Body of pancreas (tissue), 4 donors: Measurements from ENCODE around the gene DUS1L. TPM values are rescaled to one million over a fixed set of nuclear protein-coding genes. Genes with fewer than 3 reads are reported as not detected.

Source experiments
- ATAC-seq: fragments of 150-250 bp; one replicate; pipeline ENCODE4 v1.9.1; 2016
- DNase-seq, 4 donors: peaks; one replicate each; pipeline ENCODE4 v3.0.0-alpha.2; 2019
- H3K27ac ChIP-seq, 4 donors: fragments of 200-600 bp; sonication (generic); 1 replicate in 3 of 4; 2 replicates in 1 of 4; pipeline versions ENCODE4 v1.5.1 to v1.6.1; 2016 to 2019; ENCODE audit warnings: mild to moderate bottlenecking in 1 of 4, mixed read lengths in 1 of 4, moderate library complexity in 1 of 4
- H3K27me3 ChIP-seq, 2 donors: fragments of 200-600 bp; sonication (generic); one replicate each; pipeline ENCODE4 v1.6.0; 2016; ENCODE audit warnings: mild to moderate bottlenecking in 1 of 2
- H3K36me3 ChIP-seq, 2 donors: fragments of 200-600 bp; sonication (generic); replicated peaks in 1 of 2; 2 replicates each; pipeline ENCODE4 v1.5.1; 2016; ENCODE audit warnings: low read depth in 2 of 2; ENCODE audit not compliant: insufficient read depth in 1 of 2
- H3K4me1 ChIP-seq: fragments of 200-600 bp; sonication (generic); one replicate; pipeline ENCODE4 v1.6.0; 2016
- H3K4me3 ChIP-seq, 2 donors: fragments of 200-600 bp; sonication (generic); 1 replicate in 1 of 2; 2 replicates in 1 of 2; pipeline ENCODE4 v1.5.1; 2016 to 2019
- H3K9me3 ChIP-seq, 3 donors: fragments of 200-600 bp; sonication (generic); 1 replicate in 2 of 3; 2 replicates in 1 of 3; pipeline ENCODE4 v1.5.1; 2016
- CTCF ChIP-seq, 7 experiments: fragments of 450-650 bp in 4 of 7; fragments of 200-600 bp in 3 of 7; sonication (generic) in 3 of 7; IDR thresholded peaks; one replicate each; pipeline ENCODE4 v1.5.1; 2016 to 2019; ENCODE audit warnings: antibody characterized with exemption in 7 of 7
- POLR2A ChIP-seq, 3 donors: fragments of 450-650 bp; IDR thresholded peaks; one replicate each; pipeline ENCODE4 v1.6.1; 2016; ENCODE audit warnings: antibody characterized with exemption in 3 of 3, mild to moderate bottlenecking in 2 of 3
- WGBS, 2 donors: methylation state at CpG; one replicate each; pipeline ENCODE4 v1.1.5; 2017; 5-methylcytosine and 5-hydroxymethylcytosine counted together
- intact Hi-C: fragments of 100-400 bp; cut with DNase I; formaldehyde crosslinking; loops from one replicate; pipeline ENCODE4 v1.15.1; 2023
- total RNA-seq, 2 donors: library from RNA; depleted of rRNA; stranded (reverse); fragments of >200 nt; gene quantifications; one replicate each; pipeline ENCODE4 v1.1.0, GENCODE V29; 2016

Gene DUS1L
- total RNA-seq, 2 donors from 2014 or later: 76.0 to 128 TPM

- 92% methylated on average over 17 of the region's 19 CpGs; no CpG with 5 or more reads in 1 of the 2 donors for WGBS, 2 donors
- no peaks in the 10 kb centered on the region for H3K9me3 ChIP-seq
- intact Hi-C loops: no loop called here
- DNase-seq (no peak), ATAC-seq (no peak)
- H3K36me3 ChIP-seq: peaks cover 12 to 41% of the 10 kb centered on the region in 2 donors
- TF ChIP-seq CTCF (IDR thresholded peaks at IDR 0.05): no peak
- no peak for TF ChIP-seq POLR2A (IDR thresholded peaks at IDR 0.05)
- no peaks in the 10 kb centered on the region for H3K27me3 ChIP-seq
- no peak overlapping the region for H3K27ac ChIP-seq
- H3K4me1 ChIP-seq: no peaks in the 10 kb centered on the region
- H3K4me3 ChIP-seq: no peak overlapping the region
These were observed 16.9 kb upstream of the DUS1L start for GRCh38 chr17:82082456-82082855.

- no peak for DNase-seq
These were observed 16.4 kb upstream of the DUS1L start for GRCh38 chr17:82081966-82082365.

GRCh38 chr17:82081546-82081945, 15.9 kb upstream of the DUS1L start:
- no peak for DNase-seq
- WGBS, 2 donors: 94% methylated on average over 11 of the region's 20 CpGs; no CpG with 5 or more reads in 1 of the 2 donors
- Histone ChIP-seq H3K36me3 (peaks cover 12 to 32% of the 10 kb centered on the region in 2 donors), H3K27me3 (no peaks in the 10 kb centered on the region), H3K4me3 (no peak overlapping the region), H3K27ac (no peak overlapping the region), H3K4me1 (no peaks in the 10 kb centered on the region), H3K9me3 (no peaks in the 10 kb centered on the region)
- no peak for ATAC-seq
- TF ChIP-seq CTCF (IDR thresholded peaks at IDR 0.05): no peak
- no peak for TF ChIP-seq POLR2A (IDR thresholded peaks at IDR 0.05)
- intact Hi-C loops: no loop called here

More at GRCh38 chr17:82081966-82082365, 16.4 kb upstream of the DUS1L start:
- intact Hi-C loops: no loop called here
- Histone ChIP-seq H3K27me3 (no peaks in the 10 kb centered on the region), H3K9me3 (no peaks in the 10 kb centered on the region), H3K36me3 (peaks cover 12 to 36% of the 10 kb centered on the region in 2 donors), H3K4me1 (no peaks in the 10 kb centered on the region), H3K4me3 (no peak overlapping the region), H3K27ac (no peak overlapping the region)
- ATAC-seq: no peak
- 86% methylated on average over 21 of the region's 22 CpGs; no CpG with 5 or more reads in 1 of the 2 donors for WGBS, 2 donors
- TF ChIP-seq POLR2A (IDR thresholded peaks at IDR 0.05): no peak
- TF ChIP-seq CTCF (IDR thresholded peaks at IDR 0.05): no peak

GRCh38 chr17:82080789-82081464, 15.3 kb upstream of the DUS1L start:
- 95 to 96% methylated on average over 18 to 25 of the region's 44 CpGs for WGBS, 2 donors
- no peak overlapping the region for H3K4me3 ChIP-seq
- no peak overlapping the region for H3K27ac ChIP-seq
- no peaks in the 10 kb centered on the region for H3K9me3 ChIP-seq
- DNase-seq (no peak), ATAC-seq (no peak)
- intact Hi-C loops: no loop called here
- H3K36me3 ChIP-seq: peaks cover 12 to 30% of the 10 kb centered on the region in 2 donors
- H3K27me3 ChIP-seq: no peaks in the 10 kb centered on the region
- no peaks in the 10 kb centered on the region for H3K4me1 ChIP-seq
- TF ChIP-seq CTCF (IDR thresholded peaks at IDR 0.05) (no peak), POLR2A (IDR thresholded peaks at IDR 0.05) (no peak)
